ENCODE results near the gene AMY2B.
"Not testable (repeated sequence)": the region's sequence is repeated elsewhere in the genome, so short reads cannot be mapped to it uniquely, and the experiment has no call there.

Gene AMY2B

GRCh38 chr1:103627436-103627835 lies 56.0 kb downstream of the AMY2B start:
- not testable (repeated sequence) for DNase-seq

All from stimulated activated CD4-positive, alpha-beta T cell treated with anti-CD3 and anti-CD28 coated beads, Interleukin-12 subunit alpha, Interleukin-12 subunit beta, amount 100 ng/mL, for 4 hours (primary cell).